Activated CD8-positive, alpha-beta memory T cell treated with anti-CD3 and anti-CD28 coated beads for 48 hours (primary cell): Measurements from ENCODE around the gene PTGES.

Experiments
- DNase-seq, 3 experiments: peaks; one replicate each; pipeline ENCODE4 v3.0.0-alpha.2; 2020; ENCODE audit warnings: low read depth in 2 of 3, low spot score in 2 of 3

PTGES gene

DNA sequence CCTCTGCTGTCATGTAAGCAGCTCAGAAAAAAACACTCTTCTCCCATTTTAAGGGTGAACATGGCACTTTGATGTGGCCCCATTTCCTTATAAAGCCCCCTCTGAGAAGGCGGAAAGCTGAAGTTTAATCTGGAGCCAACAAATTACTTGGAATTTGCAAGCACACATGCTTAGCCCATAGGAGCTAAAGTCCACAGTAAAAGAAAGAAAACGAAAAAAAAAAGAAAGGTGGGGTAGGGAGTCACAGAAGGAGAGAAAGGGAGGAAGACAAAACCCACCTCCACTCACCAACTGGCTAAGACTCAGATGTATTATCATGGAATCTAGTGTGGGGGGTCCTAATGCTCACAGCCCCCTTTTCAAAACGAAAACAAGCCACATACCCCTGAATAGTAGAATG lies 57.0 kb downstream of the PTGES start:
- DNase-seq = no peak

DNA sequence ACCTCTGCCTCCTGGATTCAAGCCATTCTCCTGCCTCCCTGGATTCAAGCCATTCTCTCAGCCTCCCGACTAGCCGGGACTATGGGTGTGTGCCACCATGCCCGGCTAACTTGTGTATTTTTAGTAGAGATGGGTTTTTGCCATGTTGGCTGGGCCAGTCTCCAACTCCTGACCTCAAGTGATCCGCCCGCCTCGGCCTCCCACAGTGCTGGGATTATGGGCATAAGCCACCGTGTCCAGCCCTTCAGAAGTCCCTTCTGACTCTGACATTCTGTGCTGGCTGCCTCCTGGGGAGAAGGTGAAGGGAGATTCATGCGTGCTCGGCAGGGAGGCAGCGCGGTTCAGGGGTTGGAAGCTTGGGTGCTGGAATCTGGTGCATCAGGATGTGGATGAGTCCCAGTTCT lies 58.6 kb downstream of the PTGES start:
- DNase-seq = no peak

DNA sequence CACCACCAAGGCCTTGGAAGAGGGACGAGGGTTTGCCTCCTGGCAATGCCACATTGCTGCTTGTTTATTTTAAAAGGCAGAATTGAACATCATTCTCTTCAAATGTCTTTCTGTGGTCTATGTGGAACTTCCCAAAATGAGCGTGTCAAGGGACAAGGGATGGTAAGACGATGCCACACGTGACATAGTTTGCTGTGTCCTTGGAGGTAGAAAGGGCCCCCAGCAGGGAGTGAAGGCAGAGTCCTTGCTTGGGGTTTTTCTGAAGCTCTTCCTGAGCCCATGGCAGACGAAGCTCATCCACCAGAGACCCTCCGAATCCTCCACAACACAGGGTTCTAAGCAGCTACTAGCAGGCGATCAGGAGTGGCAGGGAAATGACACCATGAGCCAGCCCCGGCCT lies 59.1 kb downstream of the PTGES start:
- no peak for DNase-seq

DNA sequence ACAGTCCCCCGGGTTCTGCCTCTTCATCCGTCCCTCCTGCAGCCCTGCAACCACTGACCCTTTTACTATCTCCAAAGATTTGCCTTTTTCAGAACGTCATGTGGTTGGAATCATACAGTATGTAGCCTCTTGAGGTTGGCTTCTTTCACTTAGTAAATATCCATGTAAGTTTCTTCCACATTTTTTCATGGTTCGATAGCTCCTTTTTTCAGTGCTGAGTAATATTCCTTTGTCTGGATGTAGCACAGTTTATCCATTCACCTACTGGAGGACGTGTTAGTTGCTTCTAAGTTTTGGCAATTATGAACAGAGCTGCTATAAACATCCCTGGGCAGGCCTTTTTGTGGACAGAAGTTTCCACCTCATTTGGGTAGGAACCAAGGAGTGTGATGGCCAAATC lies 60.3 kb downstream of the PTGES start:
- DNase-seq = no peak
